GM23338 (cell line): ENCODE measurements around the gene CCDC197. TPM values are rescaled to one million over a fixed set of nuclear protein-coding genes. Genes with fewer than 3 reads are reported as not detected.

Experiments used
- ATAC-seq: fragments of 200-7000 bp; cut with Tn5 transposase; 3 replicates; pipeline ENCODE4 v1.9.1; 2020
- DNase-seq: peaks from one replicate; pipeline ENCODE4 v3.0.0-alpha.2; 2015; ENCODE audit warnings: low spot score
- H2AFZ ChIP-seq: fragments of 200-600 bp; sonication (generic); 2 replicates; pipeline ENCODE4 v1.8.0; 2016; ENCODE audit warnings: antibody characterized with exemption, mild to moderate bottlenecking, moderate library complexity
- H3F3A ChIP-seq: fragments of 200-600 bp; sonication (generic); replicated peaks from 2 replicates; pipeline ENCODE4 v1.8.0; 2017; ENCODE audit warnings: antibody characterized with exemption, mixed run types, low read depth
- H3K27ac ChIP-seq: fragments of 200-600 bp; sonication (generic); 2 replicates; pipeline ENCODE4 v1.6.1; 2016; ENCODE audit warnings: low read depth
- H3K27me3 ChIP-seq: fragments of 200-600 bp; sonication (generic); 2 replicates; pipeline ENCODE4 v1.8.0; 2016; ENCODE audit warnings: mild to moderate bottlenecking, mixed run types, moderate library complexity; ENCODE audit not compliant: insufficient read depth
- H3K36me3 ChIP-seq: fragments of 200-600 bp; sonication (generic); 2 replicates; pipeline ENCODE4 v1.8.0; 2016; ENCODE audit warnings: mild to moderate bottlenecking; ENCODE audit not compliant: insufficient read depth
- H3K4me1 ChIP-seq: fragments of 200-600 bp; sonication (generic); 2 replicates; pipeline ENCODE4 v1.8.0; 2016; ENCODE audit warnings: mild to moderate bottlenecking, moderate library complexity; ENCODE audit not compliant: insufficient read depth
- H3K4me2 ChIP-seq: fragments of 200-600 bp; sonication (generic); 2 replicates; pipeline ENCODE4 v1.7.1; 2017; ENCODE audit warnings: mixed run types
- H3K4me3 ChIP-seq: fragments of 200-600 bp; sonication (generic); 2 replicates; pipeline ENCODE4 v1.6.1; 2016; ENCODE audit warnings: mixed run types
- H3K79me2 ChIP-seq: fragments of 200-600 bp; sonication (generic); replicated peaks from 2 replicates; pipeline ENCODE4 v1.8.0; 2017; ENCODE audit warnings: mild to moderate bottlenecking; ENCODE audit not compliant: insufficient read depth
- H3K9me2 ChIP-seq: fragments of 200-600 bp; sonication (generic); 2 replicates; pipeline ENCODE4 v1.8.0; 2017; ENCODE audit not compliant: insufficient read depth
- H4K20me1 ChIP-seq: fragments of 200-600 bp; sonication (generic); replicated peaks from 2 replicates; pipeline ENCODE4 v1.8.0; 2017; ENCODE audit warnings: mild to moderate bottlenecking; ENCODE audit not compliant: insufficient read depth
- H3K27ac Mint-ChIP-seq: 2 replicates; pipeline ENCODE4 v1.8.0; 2020; ENCODE audit warnings: inconsistent platforms, mild to moderate bottlenecking, moderate library complexity, mixed read lengths
- H3K27me3 Mint-ChIP-seq: 3 replicates; pipeline ENCODE4 v1.8.0; 2022; ENCODE audit warnings: low read depth, mild to moderate bottlenecking, moderate library complexity, mixed read lengths, inconsistent platforms; ENCODE audit not compliant: insufficient read depth, poor library complexity
- H3K36me3 Mint-ChIP-seq: 3 replicates; pipeline ENCODE4 v1.8.0; 2021; ENCODE audit warnings: low read depth, mild to moderate bottlenecking, inconsistent platforms, moderate library complexity, mixed read lengths
- H3K4me1 Mint-ChIP-seq: 3 replicates; pipeline ENCODE4 v1.8.0; 2020; ENCODE audit warnings: mild to moderate bottlenecking, inconsistent platforms, mixed read lengths
- H3K4me3 Mint-ChIP-seq: 3 replicates; pipeline ENCODE4 v1.8.0; 2021; ENCODE audit warnings: moderate library complexity, mild to moderate bottlenecking, inconsistent platforms, mixed read lengths
- H3K9me3 Mint-ChIP-seq: 3 replicates; pipeline ENCODE4 v1.8.0; 2020; ENCODE audit warnings: moderate library complexity, mild to moderate bottlenecking, inconsistent platforms, mixed read lengths
- CREB1 ChIP-seq: fragments of 250-450 bp; sonication (Bioruptor Pico); IDR thresholded peaks from 2 replicates; pipeline ENCODE4 v1.5.0; 2020; ENCODE audit warnings: low read depth, mild to moderate bottlenecking, moderate library complexity
- ETS1 ChIP-seq: IDR thresholded peaks from 2 replicates; pipeline ENCODE4 v1.6.1; 2016; ENCODE audit warnings: antibody characterized with exemption
- EZH2 ChIP-seq: fragments of 200-600 bp; sonication (generic); IDR thresholded peaks from one replicate; pipeline ENCODE4 v1.8.0; 2017; ENCODE audit warnings: antibody characterized with exemption, mild to moderate bottlenecking, low read depth; ENCODE audit not compliant: unreplicated experiment
- EZH2phosphoT487 ChIP-seq: fragments of 200-600 bp; sonication (generic); IDR thresholded peaks from one replicate; pipeline ENCODE4 v1.8.1; 2018; ENCODE audit warnings: antibody characterized with exemption; ENCODE audit not compliant: unreplicated experiment
- JUNB ChIP-seq: IDR thresholded peaks from one replicate; pipeline ENCODE4 v1.6.1; 2016; ENCODE audit warnings: antibody characterized with exemption; ENCODE audit not compliant: unreplicated experiment
- NANOG ChIP-seq: IDR thresholded peaks from 2 replicates; pipeline ENCODE4 v1.6.1; 2016; ENCODE audit warnings: antibody characterized with exemption, borderline replicate concordance
- STAT1 ChIP-seq: IDR thresholded peaks from one replicate; pipeline ENCODE4 v1.6.1; 2016; ENCODE audit warnings: antibody characterized with exemption; ENCODE audit not compliant: unreplicated experiment
- ZNF331 ChIP-seq: fragments of 250-450 bp; sonication (Bioruptor Pico); IDR thresholded peaks from 2 replicates; pipeline ENCODE4 v1.5.0; 2020; ENCODE audit warnings: low read depth, mild to moderate bottlenecking, moderate library complexity
- ZNF462 ChIP-seq: fragments of 250-450 bp; sonication (Bioruptor Pico); IDR thresholded peaks from 2 replicates; pipeline ENCODE4 v1.5.0; 2020; ENCODE audit warnings: mild to moderate bottlenecking, moderate library complexity
- polyA plus RNA-seq: library from polyadenylated mRNA; unstranded; fragments of >200 nt; fragmentation: Nextera tagmentation; extraction: Ambion mirVana; gene quantifications from 2 replicates; pipeline ENCODE4 v1.2.1, GENCODE V29; 2016
- total RNA-seq: library from RNA; depleted of rRNA; stranded (reverse); fragments of >200 nt; shearing (Covaris generic); gene quantifications from 2 replicates; pipeline ENCODE4 v1.2.3, GENCODE V29; 2014

CCDC197 gene
- total and polyA plus RNA-seq, 2 experiments from 2014 or later = not detected

GRCh38 chr14:94043756-94044475 lies 46.8 kb downstream of the CCDC197 start (continued):
- TF ChIP-seq ZNF462 (CRISPR knock-in tag) (no peak), STAT1 (no peak), CREB1 (CRISPR knock-in tag) (no peak), EZH2 (no peak)

- Histone ChIP-seq H3K79me2 (no peaks in the 10 kb centered on the region), H3K4me2 (no peak overlapping the region), H3K27me3 (no peaks in the 10 kb centered on the region), H3F3A (no peaks in the 10 kb centered on the region), H2AFZ (no peak overlapping the region), H3K4me1 (no peaks in the 10 kb centered on the region), H3K36me3 (0 out of 2 replicates have a peak, but pooled peaks cover 1% of the 10 kb centered on the region), H3K27ac (no peak overlapping the region), H3K9me2 (no peaks in the 10 kb centered on the region), H4K20me1 (no peaks in the 10 kb centered on the region; the same call in 1 of the 2 replicates), H3K4me3 (no peak overlapping the region)
- Mint-ChIP-seq H3K4me1 (peaks cover 5% of the 10 kb centered on the region; the same call in 1 of the 3 replicates), H3K4me3 (no peak overlapping the region), H3K27ac (no peak overlapping the region), H3K27me3 (peaks cover 14% of the 10 kb centered on the region), H3K36me3 (peaks cover 33% of the 10 kb centered on the region), H3K9me3 (no peaks in the 10 kb centered on the region)
- ATAC-seq = no peak
- no peak for DNase-seq
- no peak for TF ChIP-seq CREB1 (CRISPR knock-in tag)
- no peak for TF ChIP-seq JUNB
- no peak for TF ChIP-seq ETS1
- TF ChIP-seq STAT1 = no peak
- TF ChIP-seq NANOG = no peak
- no peak for TF ChIP-seq ZNF331 (CRISPR knock-in tag)
- TF ChIP-seq EZH2phosphoT487 = no peak
- no peak for TF ChIP-seq EZH2
Observed at GRCh38 chr14:94044476-94045091, 47.5 kb downstream of the CCDC197 start.
